Measurements from ENCODE around the gene IPO7. TPM values are rescaled to one million over a fixed set of nuclear protein-coding genes. Genes with fewer than 3 reads are reported as not detected.
"Not testable (repeated sequence)": the region's sequence is repeated elsewhere in the genome, so short reads cannot be mapped to it uniquely, and the experiment has no call there.

Gene IPO7
- polyA plus RNA-seq, 2 donors, result 18.2 to 27.2 TPM

GRCh38 chr11:9396752-9397151 is 12.3 kb downstream of the IPO7 start:
- no peaks in the 10 kb centered on the region for H3K27me3 ChIP-seq (ENCODE audit: control insufficient read depth in 1 of 2, insufficient read depth in 2 of 2, low read length in 2 of 2)
- H3K36me3 ChIP-seq (ENCODE audit: control insufficient read depth in 2 of 2, insufficient read depth in 2 of 2, low read length in 1 of 2), result peaks cover 0 to 1% of the 10 kb centered on the region in 2 donors
- no peak overlapping the region for H3K4me3 ChIP-seq (ENCODE audit: low read depth in 1 of 2, low read length in 2 of 2)
- H3K9me3 ChIP-seq (ENCODE audit: control insufficient read depth in 2 of 2, insufficient read depth in 1 of 2, low read depth in 1 of 2, low read length in 1 of 2), result no peaks in the 10 kb centered on the region
- no peaks in the 10 kb centered on the region for H3K4me1 ChIP-seq (ENCODE audit: control insufficient read depth in 2 of 2, insufficient read depth in 2 of 2, low read length in 1 of 2)
- no peak overlapping the region for H3K27ac ChIP-seq (ENCODE audit: low read depth in 2 of 2, low read length in 1 of 2)
- 89 to 90% methylated on average over 3 of the region's 3 CpGs for WGBS, 2 donors

- H3K9me3 ChIP-seq (ENCODE audit: control insufficient read depth in 2 of 2, insufficient read depth in 1 of 2, low read depth in 1 of 2, low read length in 1 of 2), result no peaks in the 10 kb centered on the region
- H3K4me1 ChIP-seq (ENCODE audit: control insufficient read depth in 2 of 2, insufficient read depth in 2 of 2, low read length in 1 of 2), result no peaks in the 10 kb centered on the region
- no peak overlapping the region for H3K27ac ChIP-seq (ENCODE audit: low read depth in 2 of 2, low read length in 1 of 2)
- H3K27me3 ChIP-seq (ENCODE audit: control insufficient read depth in 1 of 2, insufficient read depth in 2 of 2, low read length in 2 of 2), result no peaks in the 10 kb centered on the region
- 70 to 76% methylated on average over 4 of the region's 4 CpGs for WGBS, 2 donors
- H3K4me3 ChIP-seq (ENCODE audit: low read depth in 1 of 2, low read length in 2 of 2), result no peak overlapping the region
- no peaks in the 10 kb centered on the region for H3K36me3 ChIP-seq (ENCODE audit: control insufficient read depth in 2 of 2, insufficient read depth in 2 of 2, low read length in 1 of 2)
Observed at GRCh38 chr11:9397746-9398680, 13.6 kb downstream of the IPO7 start.

- Histone ChIP-seq H3K36me3 (ENCODE audit: control insufficient read depth in 2 of 2, insufficient read depth in 2 of 2, low read length in 1 of 2) (no peaks in the 10 kb centered on the region), H3K9me3 (ENCODE audit: control insufficient read depth in 2 of 2, insufficient read depth in 1 of 2, low read depth in 1 of 2, low read length in 1 of 2) (no peaks in the 10 kb centered on the region), H3K4me1 (ENCODE audit: control insufficient read depth in 2 of 2, insufficient read depth in 2 of 2, low read length in 1 of 2) (no peaks in the 10 kb centered on the region), H3K27me3 (ENCODE audit: control insufficient read depth in 1 of 2, insufficient read depth in 2 of 2, low read length in 2 of 2) (no peaks in the 10 kb centered on the region), H3K27ac (ENCODE audit: low read depth in 2 of 2, low read length in 1 of 2) (no peak overlapping the region), H3K4me3 (ENCODE audit: low read depth in 1 of 2, low read length in 2 of 2) (no peak overlapping the region)
Observed at GRCh38 chr11:9399466-9399865, 15.0 kb downstream of the IPO7 start.

GRCh38 chr11:9401884-9402283 is 17.4 kb downstream of the IPO7 start:
- WGBS, 2 donors, result 76 to 81% methylated on average over 8 of the region's 8 CpGs
- not testable (repeated sequence) for H3K27me3 ChIP-seq (ENCODE audit: control insufficient read depth in 1 of 2, insufficient read depth in 2 of 2, low read length in 2 of 2); H3K27ac ChIP-seq (ENCODE audit: low read depth in 2 of 2, low read length in 1 of 2); H3K36me3 ChIP-seq (ENCODE audit: control insufficient read depth in 2 of 2, insufficient read depth in 2 of 2, low read length in 1 of 2); H3K4me1 ChIP-seq (ENCODE audit: control insufficient read depth in 2 of 2, insufficient read depth in 2 of 2, low read length in 1 of 2); H3K4me3 ChIP-seq (ENCODE audit: low read depth in 1 of 2, low read length in 2 of 2); H3K9me3 ChIP-seq (ENCODE audit: control insufficient read depth in 2 of 2, insufficient read depth in 1 of 2, low read depth in 1 of 2, low read length in 1 of 2)

- no peaks in the 10 kb centered on the region for H3K27me3 ChIP-seq (ENCODE audit: control insufficient read depth in 1 of 2, insufficient read depth in 2 of 2, low read length in 2 of 2)
- WGBS, 2 donors, result 74 to 81% methylated on average over 1 of the region's 1 CpG
- peaks cover 12% of the 10 kb centered on the region in 2 donors for H3K36me3 ChIP-seq (ENCODE audit: control insufficient read depth in 2 of 2, insufficient read depth in 2 of 2, low read length in 1 of 2)
- no peak overlapping the region for H3K27ac ChIP-seq (ENCODE audit: low read depth in 2 of 2, low read length in 1 of 2)
- H3K4me1 ChIP-seq (ENCODE audit: control insufficient read depth in 2 of 2, insufficient read depth in 2 of 2, low read length in 1 of 2), result no peaks in the 10 kb centered on the region
- H3K9me3 ChIP-seq (ENCODE audit: control insufficient read depth in 2 of 2, insufficient read depth in 1 of 2, low read depth in 1 of 2, low read length in 1 of 2), result no peaks in the 10 kb centered on the region
- no peak overlapping the region for H3K4me3 ChIP-seq (ENCODE audit: low read depth in 1 of 2, low read length in 2 of 2)
Observed at GRCh38 chr11:9428706-9429105, 44.3 kb downstream of the IPO7 start.

- H3K36me3 ChIP-seq (ENCODE audit: control insufficient read depth in 2 of 2, insufficient read depth in 2 of 2, low read length in 1 of 2), result peaks cover 5 to 7% of the 10 kb centered on the region in 2 donors
- no peaks in the 10 kb centered on the region for H3K4me1 ChIP-seq (ENCODE audit: control insufficient read depth in 2 of 2, insufficient read depth in 2 of 2, low read length in 1 of 2)
- no peaks in the 10 kb centered on the region for H3K9me3 ChIP-seq (ENCODE audit: control insufficient read depth in 2 of 2, insufficient read depth in 1 of 2, low read depth in 1 of 2, low read length in 1 of 2)
- no peak overlapping the region for H3K4me3 ChIP-seq (ENCODE audit: low read depth in 1 of 2, low read length in 2 of 2)
- no peaks in the 10 kb centered on the region for H3K27me3 ChIP-seq (ENCODE audit: control insufficient read depth in 1 of 2, insufficient read depth in 2 of 2, low read length in 2 of 2)
- no peak overlapping the region for H3K27ac ChIP-seq (ENCODE audit: low read depth in 2 of 2, low read length in 1 of 2)
- WGBS, 2 donors, result 81 to 89% methylated on average over 4 of the region's 4 CpGs
Observed at GRCh38 chr11:9438611-9439010, 54.2 kb downstream of the IPO7 start.

- Histone ChIP-seq H3K4me1 (ENCODE audit: control insufficient read depth in 2 of 2, insufficient read depth in 2 of 2, low read length in 1 of 2) (no peaks in the 10 kb centered on the region), H3K27ac (ENCODE audit: low read depth in 2 of 2, low read length in 1 of 2) (no peak overlapping the region), H3K27me3 (ENCODE audit: control insufficient read depth in 1 of 2, insufficient read depth in 2 of 2, low read length in 2 of 2) (no peaks in the 10 kb centered on the region), H3K9me3 (ENCODE audit: control insufficient read depth in 2 of 2, insufficient read depth in 1 of 2, low read depth in 1 of 2, low read length in 1 of 2) (no peaks in the 10 kb centered on the region), H3K36me3 (ENCODE audit: control insufficient read depth in 2 of 2, insufficient read depth in 2 of 2, low read length in 1 of 2) (peaks cover 2 to 4% of the 10 kb centered on the region in 2 donors), H3K4me3 (ENCODE audit: low read depth in 1 of 2, low read length in 2 of 2) (no peak overlapping the region)
- 72 to 82% methylated on average over 4 of the region's 4 CpGs for WGBS, 2 donors
Observed at GRCh38 chr11:9446230-9446629, 61.8 kb downstream of the IPO7 start.

- Histone ChIP-seq H3K4me3 (ENCODE audit: low read depth in 1 of 2, low read length in 2 of 2) (no peak overlapping the region), H3K27me3 (ENCODE audit: control insufficient read depth in 1 of 2, insufficient read depth in 2 of 2, low read length in 2 of 2) (no peaks in the 10 kb centered on the region), H3K9me3 (ENCODE audit: control insufficient read depth in 2 of 2, insufficient read depth in 1 of 2, low read depth in 1 of 2, low read length in 1 of 2) (no peaks in the 10 kb centered on the region), H3K36me3 (ENCODE audit: control insufficient read depth in 2 of 2, insufficient read depth in 2 of 2, low read length in 1 of 2) (no peaks in the 10 kb centered on the region), H3K4me1 (ENCODE audit: control insufficient read depth in 2 of 2, insufficient read depth in 2 of 2, low read length in 1 of 2) (no peaks in the 10 kb centered on the region), H3K27ac (ENCODE audit: low read depth in 2 of 2, low read length in 1 of 2) (no peak overlapping the region)
- WGBS, 2 donors, result 96 to 97% methylated on average over 9 of the region's 9 CpGs
Observed at GRCh38 chr11:9448576-9449352, 64.3 kb downstream of the IPO7 start.

GRCh38 chr11:9452023-9452422 is 67.6 kb downstream of the IPO7 start:
- not testable (repeated sequence) for H3K36me3 ChIP-seq (ENCODE audit: control insufficient read depth in 2 of 2, insufficient read depth in 2 of 2, low read length in 1 of 2); H3K4me1 ChIP-seq (ENCODE audit: control insufficient read depth in 2 of 2, insufficient read depth in 2 of 2, low read length in 1 of 2); H3K4me3 ChIP-seq (ENCODE audit: low read depth in 1 of 2, low read length in 2 of 2); H3K27ac ChIP-seq (ENCODE audit: low read depth in 2 of 2, low read length in 1 of 2); H3K27me3 ChIP-seq (ENCODE audit: control insufficient read depth in 1 of 2, insufficient read depth in 2 of 2, low read length in 2 of 2); H3K9me3 ChIP-seq (ENCODE audit: control insufficient read depth in 2 of 2, insufficient read depth in 1 of 2, low read depth in 1 of 2, low read length in 1 of 2)
- WGBS, 2 donors, result 86 to 88% methylated on average over 7 of the region's 7 CpGs
